GM19467 (cell line): ENCODE measurements around the gene DIMT1.

Experiments
- ATAC-seq: cut with Tn5 transposase; IDR thresholded peaks from one replicate; pipeline ENCODE4 v1.9.1; 2021; ENCODE audit warnings: mild to moderate bottlenecking, moderate library complexity; ENCODE audit not compliant: unreplicated experiment

The DIMT1 gene

DNA sequence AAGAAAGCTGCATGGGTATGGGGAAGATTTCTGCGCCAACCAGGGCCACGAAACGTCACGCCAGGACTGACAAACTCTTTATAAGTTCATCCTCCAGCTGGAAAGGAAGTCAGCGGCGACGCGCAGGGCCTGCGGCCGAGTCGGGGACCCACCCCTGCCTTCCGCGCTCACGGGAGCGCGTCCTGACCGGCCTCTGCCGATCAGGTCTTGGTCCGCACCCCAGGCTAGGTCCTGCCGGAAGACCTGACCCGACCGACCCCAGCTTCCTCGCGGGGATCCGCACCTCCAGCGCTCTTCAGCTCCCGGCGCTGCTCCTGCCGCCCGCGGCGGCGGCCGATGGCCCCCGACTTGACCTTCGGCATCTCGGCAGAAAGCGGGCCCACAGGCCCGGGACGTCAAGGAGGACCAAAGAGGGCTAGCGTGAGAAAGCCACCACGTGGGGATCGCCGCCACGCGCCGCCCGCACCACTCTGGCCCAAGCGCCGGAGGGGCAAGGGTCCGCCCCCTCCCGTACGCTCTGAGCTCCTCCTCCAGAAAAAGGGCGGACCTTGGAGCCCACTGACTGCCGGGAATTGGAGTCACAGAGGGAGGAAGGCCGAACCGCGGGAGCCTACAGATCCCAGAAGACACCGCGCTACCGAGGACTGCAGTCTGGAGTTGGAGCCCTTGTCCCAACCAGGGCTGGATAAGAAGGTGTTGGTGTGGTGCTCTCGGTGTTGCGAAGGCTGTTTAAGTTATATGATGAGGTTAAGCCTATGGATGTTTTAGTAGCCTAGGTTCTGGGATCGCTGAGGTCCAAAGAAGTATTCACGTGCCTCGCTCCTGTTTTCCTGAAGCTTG, at the start of gene DIMT1:
Gene DIMT1, minus strand, starts transcription at position 495 of the 840 bp plus-strand sequence. Its CDS starts 133 bp downstream, at position 362.
- ATAC-seq, result peak; percentile 97

DNA sequence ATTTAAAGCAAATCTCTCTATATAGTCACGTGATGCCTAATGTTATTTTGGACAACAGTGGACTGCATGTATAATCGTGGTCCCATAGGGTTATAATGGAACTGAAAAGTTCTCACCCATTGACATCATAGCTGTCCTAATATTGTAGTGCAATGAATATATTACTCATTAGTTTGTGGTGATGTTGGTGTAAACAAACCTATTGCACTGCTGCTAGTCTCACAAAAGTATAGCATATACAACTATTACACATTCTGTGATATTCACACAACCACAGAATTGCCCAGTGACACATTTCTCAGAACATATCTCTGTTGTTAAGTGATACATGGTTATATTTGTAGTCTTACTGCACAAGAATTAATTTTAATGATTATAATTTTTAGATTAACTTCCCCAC, 46.6 kb upstream of the DIMT1 start:
- no peak for ATAC-seq

DNA sequence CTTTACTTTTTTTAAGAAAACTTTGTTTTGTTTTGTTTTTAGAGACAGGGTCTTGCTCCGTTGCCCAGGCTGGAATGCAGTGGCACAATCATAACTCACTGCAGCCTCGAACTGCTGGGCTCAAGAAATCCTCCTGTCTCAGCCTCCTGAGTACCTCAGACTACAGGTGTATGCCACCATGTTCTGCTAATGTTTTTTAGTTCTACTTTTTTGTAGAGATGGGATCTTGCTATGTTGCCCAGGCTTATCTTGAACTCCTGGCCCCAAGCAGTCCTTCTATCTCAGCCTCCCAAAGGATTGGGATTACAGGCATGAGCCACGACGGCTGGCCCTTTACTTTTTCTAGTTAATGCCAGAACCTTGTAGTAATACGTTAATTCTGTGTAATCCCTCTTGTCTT, 44.8 kb upstream of the DIMT1 start:
- no peak for ATAC-seq

DNA sequence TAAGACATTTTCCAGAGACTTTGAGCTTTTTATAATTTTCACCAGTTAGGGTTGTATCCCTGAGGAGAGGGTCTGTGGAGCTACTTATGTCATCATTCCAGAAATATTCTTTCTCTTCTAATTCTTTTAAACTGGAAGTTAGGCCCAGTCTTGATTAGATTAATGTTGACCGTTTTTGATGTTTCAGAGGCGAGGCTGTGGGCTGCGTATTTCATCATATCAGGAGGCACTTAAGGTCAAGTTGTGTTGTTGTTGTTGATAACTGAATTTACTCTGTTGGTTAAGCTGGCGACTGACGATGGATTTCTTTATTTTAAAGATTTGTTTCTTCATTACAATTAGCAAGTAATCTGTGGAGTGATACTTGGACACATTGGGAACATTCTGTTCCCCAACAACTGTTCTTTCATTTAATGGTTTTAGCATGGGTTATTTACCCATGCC, 28.9 kb upstream of the DIMT1 start:
- ATAC-seq, result no peak

DNA sequence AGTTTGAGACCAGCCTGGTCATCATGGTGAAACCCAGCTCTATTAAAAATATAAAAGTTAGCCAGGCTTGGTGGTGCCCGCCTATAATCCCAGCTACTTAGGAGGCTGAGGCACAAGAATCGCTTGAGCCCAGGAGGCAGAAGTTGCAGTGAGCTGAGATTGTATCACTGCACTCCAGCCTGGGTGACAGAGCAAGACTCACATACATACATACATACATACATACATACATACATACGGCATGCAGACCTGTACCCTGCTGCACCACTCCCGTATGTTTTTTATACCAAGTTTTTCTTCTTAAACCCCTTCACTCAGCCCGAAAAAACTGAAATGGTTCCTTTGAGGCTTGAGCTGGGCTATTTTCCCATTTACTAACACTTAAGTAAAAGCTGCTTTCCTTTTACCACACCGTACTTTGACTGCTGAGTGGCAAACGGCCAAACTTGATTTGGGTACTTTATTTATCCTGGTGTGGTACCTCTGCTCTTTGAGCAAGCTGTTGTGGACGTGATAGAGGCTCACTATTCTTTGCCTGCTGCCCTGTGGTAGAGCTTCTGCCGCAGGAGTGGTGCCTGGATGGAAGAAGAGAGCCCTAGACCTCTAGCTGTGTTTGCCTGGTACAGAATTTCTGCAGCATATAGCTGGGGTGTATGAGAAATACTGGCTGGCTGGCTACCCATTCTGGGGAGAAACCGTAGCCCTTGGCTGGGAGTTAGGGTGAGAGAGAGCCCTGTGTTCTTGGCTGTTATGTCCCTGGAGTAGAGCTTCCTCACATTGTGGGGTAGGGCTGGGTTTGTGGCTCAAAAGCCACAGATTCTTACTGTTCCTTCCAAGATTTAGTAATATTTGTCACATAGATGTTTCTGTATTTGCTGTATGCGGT, 28.3 kb upstream of the DIMT1 start:
- no peak for ATAC-seq

DNA sequence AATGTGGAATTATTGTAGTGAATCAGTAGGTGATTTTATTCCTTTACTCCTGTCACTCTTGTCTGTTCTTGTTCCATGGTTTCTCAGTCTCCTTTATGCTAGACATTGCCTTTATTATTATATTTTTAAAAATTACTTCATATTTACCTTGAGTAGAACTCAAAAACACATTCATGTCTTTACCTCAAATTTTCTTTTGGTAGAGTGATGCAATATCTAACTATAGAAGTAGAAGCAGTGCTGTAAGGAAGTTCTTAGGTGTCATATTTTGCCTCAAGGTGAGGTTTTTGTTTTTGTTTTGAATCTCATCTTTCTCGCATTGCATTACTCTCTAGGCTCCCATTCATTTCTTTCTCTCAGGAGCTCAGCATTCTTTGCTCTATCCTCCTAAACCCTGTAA, 21.1 kb upstream of the DIMT1 start:
- no peak for ATAC-seq

DNA sequence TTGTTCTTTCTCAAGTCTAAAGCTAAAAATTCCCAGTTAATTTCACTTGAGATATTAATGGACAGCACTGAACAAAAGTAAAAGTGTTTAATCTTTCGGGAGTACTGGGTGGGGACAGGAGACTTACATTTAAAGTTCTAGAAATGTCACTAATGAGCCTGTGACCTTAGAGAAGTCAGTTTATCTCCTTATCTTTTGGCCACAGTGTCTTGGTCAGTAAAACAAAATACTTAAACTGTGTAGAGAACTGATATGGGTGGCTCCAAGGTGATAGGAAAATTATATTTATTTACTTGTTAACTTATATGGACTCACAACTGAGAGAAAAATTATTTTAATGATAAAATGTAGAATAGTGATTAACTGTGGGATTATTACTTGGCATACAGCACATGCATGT, 17.7 kb upstream of the DIMT1 start:
- ATAC-seq, result no peak

DNA sequence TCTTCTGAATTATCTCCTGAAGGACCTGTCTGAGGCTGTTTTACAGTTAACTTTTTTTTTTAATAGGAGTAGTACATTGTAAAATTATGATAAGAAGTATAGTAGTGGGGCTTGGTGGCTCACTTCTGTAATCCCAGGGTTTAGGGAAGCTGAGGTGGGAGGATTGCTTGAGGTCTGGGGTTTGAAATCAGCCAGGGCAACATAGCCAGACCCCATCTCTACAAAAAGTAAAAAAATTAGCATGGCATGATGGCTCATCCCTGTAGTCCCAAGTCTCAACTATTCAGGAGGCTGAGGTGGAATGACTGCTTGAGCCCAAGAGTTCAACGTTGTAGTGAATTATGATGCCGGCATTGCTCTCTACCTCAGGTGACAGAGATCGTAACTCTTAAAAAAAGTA, 15.9 kb upstream of the DIMT1 start:
- ATAC-seq, result no peak

DNA sequence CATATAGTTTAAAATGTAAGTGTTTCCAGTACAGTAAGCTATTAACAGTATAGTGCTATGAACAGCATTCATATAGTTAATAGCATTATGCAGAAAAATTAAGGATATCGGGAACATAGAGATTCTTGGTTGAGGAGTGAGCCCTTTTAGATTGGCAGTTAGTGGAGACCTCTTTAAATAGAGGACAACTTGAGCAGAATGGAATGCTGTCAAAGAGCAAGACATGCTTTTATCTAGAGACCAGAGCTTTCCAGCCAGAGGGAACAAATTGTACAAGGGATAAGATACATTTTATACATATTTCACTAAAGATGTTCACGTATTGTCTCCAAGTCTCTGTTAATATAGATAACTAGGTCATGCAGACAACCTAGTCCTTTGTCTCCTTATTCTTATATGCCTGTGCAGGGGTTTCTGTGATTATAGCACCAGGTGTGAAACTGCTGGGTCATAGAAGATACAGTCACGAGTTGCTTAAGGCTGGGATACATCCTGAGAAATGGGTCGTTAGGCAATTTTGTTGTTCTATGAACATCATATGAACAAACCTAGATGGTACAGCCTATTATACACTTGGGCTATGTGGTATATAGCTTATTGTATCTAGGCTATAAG, 14.9 kb upstream of the DIMT1 start:
- ATAC-seq, result no peak

DNA sequence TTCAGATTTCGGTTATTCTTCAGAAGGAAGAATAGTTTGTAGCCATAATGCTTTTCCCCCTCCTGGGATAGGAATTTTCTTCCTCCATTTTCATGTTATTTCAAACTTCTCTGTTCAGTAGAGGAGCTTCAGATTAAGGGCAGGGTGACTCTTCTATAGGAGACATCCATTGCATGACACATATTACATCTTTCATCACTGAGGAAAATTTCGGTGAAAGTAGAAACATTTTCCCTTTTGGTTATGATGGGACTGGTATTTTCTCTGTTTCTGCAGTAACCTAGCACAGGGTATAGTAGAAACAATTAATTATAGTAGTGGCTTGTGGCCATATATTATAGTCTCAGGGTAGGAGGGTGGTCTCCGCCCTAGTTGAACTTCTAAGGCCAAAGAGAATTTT, 10.0 kb upstream of the DIMT1 start:
- ATAC-seq, result no peak

DNA sequence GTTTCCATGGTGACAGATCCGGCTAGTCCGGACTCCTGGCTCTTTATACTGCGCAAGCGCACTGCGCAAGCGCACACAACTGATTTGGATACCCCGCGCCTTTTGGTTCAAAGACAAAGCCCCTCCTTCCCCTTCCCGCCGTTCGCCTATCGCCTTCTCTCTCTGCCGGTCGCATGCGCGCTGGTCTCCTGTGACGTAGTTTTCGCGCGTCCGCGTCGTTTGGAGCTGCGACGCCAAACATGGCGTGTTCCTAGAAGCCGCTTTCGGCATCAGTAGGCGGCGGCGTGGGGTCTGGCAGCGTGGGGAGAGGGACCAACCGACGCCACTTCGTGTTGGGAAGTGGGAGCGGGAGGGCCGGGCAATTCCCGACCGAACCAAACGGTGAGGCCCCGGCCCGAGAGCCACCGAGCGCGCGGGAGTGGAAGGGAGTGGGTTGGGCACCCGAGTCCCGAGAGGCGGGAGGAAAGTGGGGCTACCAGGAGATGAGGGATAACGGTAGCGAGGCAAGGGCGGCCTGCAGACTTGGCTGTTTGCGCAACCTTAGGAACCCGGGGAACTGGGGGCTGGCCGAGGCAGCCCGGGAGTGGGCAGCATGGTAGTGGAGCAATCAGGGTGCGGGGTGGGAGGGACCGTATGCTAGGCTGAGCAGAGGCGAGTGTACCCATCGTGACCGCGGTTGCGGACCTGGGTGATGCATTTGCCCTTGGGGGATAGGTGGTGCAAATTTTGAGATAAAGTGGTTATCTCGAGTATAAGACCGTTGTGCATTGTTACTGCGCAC, 9.0 kb upstream of the DIMT1 start, which contains the start of gene IPO11:
Gene IPO11, plus strand, starts transcription at position 215 of the 781 bp plus-strand sequence. CDS start 24,517 bp downstream, outside the sequence.
- peak; percentile 97 for ATAC-seq

DNA sequence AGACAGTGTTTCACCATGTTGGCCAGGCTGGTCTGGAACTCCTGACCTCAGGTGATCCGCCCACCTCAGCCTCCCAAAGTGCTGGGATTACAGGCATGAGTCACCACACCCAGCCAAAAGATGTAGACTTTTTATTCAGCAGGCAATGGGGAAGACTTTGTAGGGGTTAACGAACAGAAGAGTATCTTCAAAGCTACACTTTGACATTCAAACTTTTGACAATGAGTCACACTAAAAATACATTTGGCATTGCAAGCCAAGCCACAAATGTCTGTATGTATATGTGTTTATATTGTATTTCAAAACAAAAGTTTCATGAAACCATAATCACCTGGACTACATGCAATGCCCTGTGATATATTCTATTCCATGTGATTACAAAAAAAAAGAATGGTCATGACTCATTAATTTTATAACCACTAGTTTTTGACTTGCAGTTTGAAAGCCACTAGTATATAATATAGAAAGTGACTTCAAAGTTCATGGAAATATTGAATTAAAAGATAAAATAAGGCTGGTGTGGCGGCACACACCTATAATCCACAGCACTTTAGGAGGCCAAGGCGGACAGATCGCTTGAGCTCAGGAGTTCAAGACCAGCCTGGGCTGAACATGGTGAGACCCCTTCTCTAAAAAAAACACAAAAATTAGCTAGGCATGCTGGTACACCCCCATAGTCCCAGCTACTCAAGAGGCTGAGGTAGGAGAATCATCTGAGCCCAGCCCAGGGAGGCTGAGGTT, 8.3 kb downstream of the DIMT1 start:
- ATAC-seq, result no peak

DNA sequence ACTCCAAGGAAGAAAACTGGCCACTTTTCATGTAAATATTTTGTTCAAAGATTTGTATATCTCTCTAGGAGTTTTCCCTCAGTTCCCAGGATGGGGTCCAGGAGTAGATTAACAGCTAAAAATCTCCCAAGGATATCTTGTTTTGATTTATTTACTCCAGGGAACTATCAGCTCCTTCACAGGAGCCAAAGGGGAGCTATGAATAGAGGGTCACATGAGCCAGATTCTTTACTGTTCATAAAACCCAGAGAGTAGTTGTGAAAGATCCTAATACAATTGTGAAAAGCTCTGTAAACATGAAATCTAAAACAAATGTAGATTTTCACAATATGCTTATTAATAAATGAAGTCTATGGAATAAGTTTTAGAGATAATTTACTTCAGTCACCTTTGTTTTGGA, 16.9 kb downstream of the DIMT1 start:
- no peak for ATAC-seq

DNA sequence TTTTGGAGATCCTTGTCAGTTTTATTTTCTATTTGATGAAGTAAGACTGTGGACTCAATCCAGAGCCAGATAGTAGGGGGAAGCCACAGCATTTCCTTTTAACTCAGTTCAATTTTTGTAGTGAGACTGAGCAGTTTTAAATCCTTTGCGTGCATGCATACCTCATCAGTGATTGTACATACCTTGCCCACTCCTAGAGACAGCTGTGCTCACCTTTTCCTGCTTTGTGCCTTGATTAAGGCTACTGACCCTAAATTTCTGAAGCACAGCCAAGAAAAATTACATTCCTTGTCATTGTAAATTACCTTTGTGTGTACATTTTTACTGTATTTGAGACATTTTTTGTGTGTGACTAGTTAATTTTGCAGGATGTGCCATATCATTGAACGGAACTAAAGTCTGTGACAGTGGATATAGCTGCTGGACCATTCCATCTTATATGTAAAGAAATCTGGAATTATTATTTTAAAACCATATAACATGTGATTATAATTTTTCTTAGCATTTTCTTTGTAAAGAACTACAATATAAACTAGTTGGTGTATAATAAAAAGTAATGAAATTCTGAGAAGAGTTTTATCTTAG, 17.8 kb downstream of the DIMT1 start:
- no peak for ATAC-seq

DNA sequence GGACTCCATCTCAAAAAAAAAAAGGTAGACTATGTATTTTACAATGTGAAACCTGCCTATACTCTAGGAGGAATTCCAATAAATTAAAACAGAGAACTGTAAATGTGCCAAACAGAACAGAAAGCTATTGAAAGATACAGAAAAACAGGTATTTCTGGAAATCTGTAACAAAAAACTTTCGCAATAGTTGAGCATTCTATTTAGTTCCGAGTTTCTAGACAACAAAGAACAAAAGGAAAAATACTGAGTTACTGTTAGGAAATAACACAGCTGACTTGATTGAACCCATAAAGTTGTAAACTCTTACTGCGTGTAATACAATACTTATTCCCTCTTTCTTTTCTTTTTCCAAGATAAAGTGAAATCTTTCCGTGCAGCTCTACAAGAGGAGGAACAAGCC, 18.6 kb downstream of the DIMT1 start:
- no peak for ATAC-seq

DNA sequence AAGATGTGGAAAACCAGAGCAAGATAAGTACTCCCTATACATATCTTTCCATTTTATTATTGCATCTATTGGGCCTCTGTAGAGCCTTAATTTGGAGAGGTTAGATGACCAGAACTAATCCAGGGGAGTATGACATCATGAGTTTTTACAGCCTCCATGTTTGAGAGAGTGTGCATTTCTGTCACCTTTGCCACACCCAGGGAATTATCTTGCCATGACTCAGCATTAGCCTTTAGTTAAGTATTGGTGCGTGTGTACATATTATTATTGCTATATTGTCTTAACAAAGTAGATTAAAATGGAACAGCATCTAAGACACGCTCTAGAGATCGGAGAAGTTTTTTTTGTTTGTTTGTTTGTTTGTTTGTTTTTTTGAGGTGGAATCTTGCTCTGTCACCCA, 27.6 kb downstream of the DIMT1 start:
- ATAC-seq, result no peak

DNA sequence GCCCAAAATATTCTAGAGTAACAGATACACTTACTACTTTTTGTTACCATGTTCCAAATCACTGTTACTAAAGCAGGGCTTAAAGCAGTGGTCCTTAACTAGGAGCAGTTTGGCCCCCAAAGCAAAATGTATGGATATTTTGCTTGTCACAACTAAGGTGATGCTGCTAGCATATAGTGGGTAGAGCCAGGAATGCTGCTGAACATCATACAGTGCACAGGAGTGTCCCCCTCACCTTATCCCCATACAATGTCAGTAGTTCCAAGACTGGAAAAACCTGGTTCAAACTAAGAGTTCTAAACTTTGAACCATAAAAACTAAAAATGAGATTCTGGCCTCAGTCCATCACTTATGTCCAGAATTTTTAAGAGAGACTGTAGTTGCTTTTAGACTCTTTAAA, 28.1 kb downstream of the DIMT1 start:
- no peak for ATAC-seq

DNA sequence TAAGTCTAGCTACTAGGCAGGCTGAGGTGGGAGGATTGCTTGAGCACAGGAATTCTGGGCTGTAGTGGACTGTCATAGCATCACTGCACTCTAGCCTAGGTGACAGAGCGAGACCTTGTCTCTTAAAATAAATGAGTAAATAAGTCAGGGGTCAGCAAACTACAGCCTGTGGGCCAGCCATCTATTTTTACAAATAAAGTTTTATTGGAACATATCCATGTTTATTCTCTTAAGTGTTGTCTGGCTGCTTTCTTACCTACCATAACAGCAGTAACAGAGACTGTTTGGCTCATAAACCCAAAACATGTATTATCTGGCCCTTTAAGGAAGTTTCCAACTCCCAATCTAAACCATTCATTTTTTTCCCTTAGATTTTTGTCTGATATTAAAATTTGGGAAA, 29.6 kb downstream of the DIMT1 start:
- ATAC-seq, result no peak

DNA sequence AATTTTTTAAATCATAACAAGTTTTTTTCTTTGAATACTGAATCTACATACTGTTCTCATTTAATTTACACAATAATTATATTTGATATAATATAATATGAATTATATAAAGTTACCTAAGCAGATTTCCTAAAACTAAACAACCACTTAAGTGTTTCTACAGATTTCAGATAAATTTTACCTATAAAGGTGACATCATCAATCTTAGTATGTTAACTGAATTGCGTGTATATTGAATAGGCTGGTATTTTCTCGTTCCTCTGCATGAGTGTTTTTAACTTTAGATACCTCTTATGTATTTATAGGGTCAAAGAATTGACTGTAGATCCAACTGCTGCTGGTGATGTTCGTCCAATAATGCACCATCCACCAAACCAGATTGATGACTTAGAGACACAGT, 30.3 kb downstream of the DIMT1 start:
- ATAC-seq, result no peak

DNA sequence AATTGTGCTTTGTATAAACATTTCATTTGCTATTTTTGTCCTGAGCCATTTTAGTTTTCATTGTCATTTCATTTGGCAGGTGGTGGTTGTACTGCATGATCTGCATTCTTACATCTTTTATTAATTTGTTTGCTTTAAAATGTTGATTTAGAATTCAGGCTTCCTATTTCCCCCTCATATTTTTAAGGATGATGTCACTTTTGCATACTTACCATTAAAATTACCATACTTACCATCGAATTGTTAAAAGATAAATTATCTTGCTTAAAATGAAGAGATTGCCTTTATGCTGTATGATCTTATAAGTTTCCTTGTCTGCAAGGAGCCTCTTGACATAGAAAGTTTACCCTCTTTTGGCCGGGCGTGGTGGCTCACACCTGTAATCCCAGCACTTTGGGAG, 31.1 kb downstream of the DIMT1 start:
- no peak for ATAC-seq
